Endothelial cell of umbilical vein (primary cell): Measurements from ENCODE around the gene KATNIP. TPM values are rescaled to one million over a fixed set of nuclear protein-coding genes. Genes with fewer than 3 reads are reported as not detected.

Experiments
- BruUV-seq: library from RNA; stranded (reverse); fragments of 400-500 nt; replicated peaks from 2 replicates; lab custom pipeline; 2021; lab: Mats Ljungman, UMichigan
- CTCF ChIA-PET: fragments of 300-600, 350-600 bp; sonication (Branson Sonifier 250); formaldehyde crosslinking; loops from one replicate; lab custom pipeline; 2021; ENCODE audit warnings: antibody characterized with exemption, inconsistent platforms; lab: Charles Lee
- POLR2A ChIA-PET: fragments of 300-600, 350-600 bp; sonication (Branson Sonifier 250); formaldehyde crosslinking; loops from one replicate; lab custom pipeline; 2021; ENCODE audit warnings: antibody characterized with exemption, inconsistent platforms; lab: Charles Lee
- DNase-seq: peaks from one replicate; pipeline ENCODE4 v3.0.0-alpha.2; 2011; ENCODE audit warnings: low read depth, low spot score
- FAIRE-seq: peaks from 2 replicates; lab custom pipeline; 2011; peaks lifted over from hg19 to GRCh38; lab: Jason Lieb, UNC
- H2AFZ ChIP-seq: 2 replicates; pipeline ENCODE4 v1.6.0; 2012; ENCODE audit warnings: low read depth, low read length, control low read depth, inconsistent platforms
- H3K27ac ChIP-seq: 2 replicates; pipeline ENCODE4 v1.5.1; 2011; ENCODE audit warnings: low read depth, mild to moderate bottlenecking, control low read depth, low read length, moderate library complexity; ENCODE audit not compliant: insufficient read depth
- H3K27me3 ChIP-seq, 2 experiments: 2 replicates each; pipeline versions ENCODE4 v1.6.0 to v1.6.1; 2011; ENCODE audit warnings: low read length in 2 of 2, mixed read lengths in 1 of 2; ENCODE audit not compliant: control insufficient read depth in 2 of 2, insufficient read depth in 2 of 2
- H3K36me3 ChIP-seq, 2 experiments: 2 replicates in 1 of 2; 3 replicates in 1 of 2; pipeline ENCODE4 v1.5.1; 2011; ENCODE audit warnings: low read length in 2 of 2, mild to moderate bottlenecking in 1 of 2, moderate library complexity in 1 of 2; ENCODE audit not compliant: control insufficient read depth in 2 of 2, insufficient read depth in 2 of 2; ENCODE audit errors: extremely low read depth in 1 of 2
- H3K4me1 ChIP-seq: 3 replicates; pipeline ENCODE4 v1.5.1; 2011; ENCODE audit warnings: mild to moderate bottlenecking, low read length; ENCODE audit not compliant: control insufficient read depth, insufficient read depth; ENCODE audit errors: extremely low read depth
- H3K4me2 ChIP-seq: 2 replicates; pipeline ENCODE4 v1.6.1; 2011; ENCODE audit warnings: low read length, control low read depth, mixed read lengths; ENCODE audit not compliant: insufficient read depth
- H3K4me3 ChIP-seq, 3 experiments: fragments of 200-600 bp in 1 of 3; sonication (generic), shearing (Covaris generic) in 1 of 3; replicated peaks in 1 of 3; 2 replicates each; pipeline ENCODE4 v1.5.1; 2011 to 2016; ENCODE audit warnings: control low read depth in 3 of 3, low read length in 3 of 3, mild to moderate bottlenecking in 2 of 3, inconsistent platforms in 1 of 3, low read depth in 1 of 3, moderate library complexity in 1 of 3; ENCODE audit not compliant: insufficient read depth in 1 of 3
- H3K79me2 ChIP-seq: 2 replicates; pipeline ENCODE4 v1.6.0; 2012; ENCODE audit warnings: low read length, inconsistent platforms; ENCODE audit not compliant: control insufficient read depth, insufficient read depth
- H3K9ac ChIP-seq: replicated peaks from 2 replicates; pipeline ENCODE3; 2011; ENCODE audit warnings: low read length, control low read depth; ENCODE audit not compliant: insufficient read depth; ENCODE audit errors: extremely low read depth
- H3K9me1 ChIP-seq: replicated peaks from 3 replicates; pipeline ENCODE4 v1.6.0; 2011; ENCODE audit warnings: mild to moderate bottlenecking, low read length; ENCODE audit not compliant: control insufficient read depth, insufficient read depth; ENCODE audit errors: extremely low read depth
- H3K9me3 ChIP-seq: replicated peaks from 2 replicates; pipeline ENCODE4 v1.5.1; 2012; ENCODE audit warnings: low read length, inconsistent platforms; ENCODE audit not compliant: control insufficient read depth, insufficient read depth
- H4K20me1 ChIP-seq: replicated peaks from 2 replicates; pipeline ENCODE3; 2011; ENCODE audit warnings: mild to moderate bottlenecking, low read length; ENCODE audit not compliant: control insufficient read depth, insufficient read depth; ENCODE audit errors: extremely low read depth
- EZH2 ChIP-seq: IDR thresholded peaks from 2 replicates; pipeline ENCODE4 v1.6.1; 2012; ENCODE audit warnings: borderline replicate concordance, low read depth, mild to moderate bottlenecking, moderate library complexity, low read length, inconsistent platforms; ENCODE audit not compliant: severe bottlenecking
- FOS ChIP-seq: IDR thresholded peaks from 2 replicates; pipeline ENCODE4 v1.6.1; 2011; ENCODE audit warnings: mild to moderate bottlenecking, low read length, moderate library complexity, borderline replicate concordance; ENCODE audit not compliant: insufficient read depth
- GATA2 ChIP-seq: IDR thresholded peaks from 2 replicates; pipeline ENCODE4 v1.7.0; 2011; ENCODE audit warnings: low read depth, mild to moderate bottlenecking, moderate library complexity, mixed read lengths, low read length; ENCODE audit not compliant: insufficient read length, insufficient read depth
- JUN ChIP-seq: IDR thresholded peaks from 2 replicates; pipeline ENCODE4 v1.6.1; 2011; ENCODE audit warnings: borderline replicate concordance, low read depth; ENCODE audit not compliant: insufficient read length, insufficient read depth
- MAX ChIP-seq: IDR thresholded peaks from 2 replicates; pipeline ENCODE4 v1.6.1; 2011; ENCODE audit not compliant: insufficient read depth, insufficient read length
- MYC ChIP-seq: IDR thresholded peaks from one replicate; pipeline ENCODE4 v1.6.1; 2011; ENCODE audit warnings: mild to moderate bottlenecking, low read depth, low read length
- POLR2A ChIP-seq: IDR thresholded peaks from 2 replicates; pipeline ENCODE4 v1.6.1; 2012; ENCODE audit warnings: low read depth, mild to moderate bottlenecking, control low read depth, low read length
- POLR2AphosphoS5 ChIP-seq: IDR thresholded peaks from 2 replicates; pipeline ENCODE4 v1.6.1; 2012; ENCODE audit warnings: low read depth, mild to moderate bottlenecking, control low read depth, low read length, moderate library complexity; ENCODE audit not compliant: insufficient read depth
- dilution Hi-C: fragments of 300-500 bp; cut with MboI; formaldehyde crosslinking; loops from one replicate; pipeline ENCODE4 v1.15.0; 2019; ENCODE audit warnings: low sequenced_read_pairs; ENCODE audit not compliant: extremely low pct_ligation_motif_present
- intact Hi-C: fragments of 100-400 bp; cut with micrococcal nuclease; formaldehyde crosslinking; loops from one replicate; pipeline ENCODE4 v1.10.0; 2022
- polyA plus RNA-seq, 4 experiments: library from polyadenylated mRNA; depleted of rRNA in 3 of 4; stranded (reverse) in 3 of 4; unstranded in 1 of 4; fragments of >200 nt; gene quantifications; 2 replicates each; pipeline versions ENCODE4 v1.2.1 to v1.2.3, GENCODE V29; 2011 to 2012; ENCODE audit warnings: missing spikeins in 1 of 4
- total RNA-seq: library from RNA; stranded (reverse); gene quantifications from 2 replicates; pipeline ENCODE4 v1.2.3, GENCODE V29; 2021

KATNIP gene
- total and polyA plus RNA-seq, 2 donors (not counting 3 experiments of a cell fraction or from before 2014, with no cell fraction given), result 14.7 to 30.7 TPM

DNA sequence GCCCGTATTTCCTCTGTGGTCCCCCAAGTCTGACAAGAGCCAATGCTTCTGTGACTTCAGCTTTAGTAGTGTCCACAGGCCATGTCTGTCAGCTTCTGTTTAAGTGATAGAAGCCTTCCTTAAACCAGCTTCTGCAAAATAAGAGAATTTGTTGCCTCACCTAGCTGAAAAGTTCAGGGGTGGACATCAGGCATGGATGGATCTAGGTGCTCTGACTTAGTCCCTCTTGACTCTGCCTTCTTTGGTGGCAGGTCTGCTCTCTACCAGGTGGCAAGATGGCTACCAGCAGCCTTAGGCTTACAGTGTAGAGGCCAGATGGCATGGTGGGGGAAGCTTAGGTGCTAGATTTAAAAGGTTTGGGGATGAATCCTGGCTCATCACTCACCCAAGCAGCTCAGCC lies 33.7 kb downstream of the KATNIP start:
- no peak overlapping the region for H3K27ac ChIP-seq
- H3K4me2 ChIP-seq, result no peak overlapping the region
- H2AFZ ChIP-seq, result no peak overlapping the region
- dilution Hi-C loops (no loop called here), intact Hi-C loops (no loop called here)
- ChIA-PET POLR2A (no interaction called here), CTCF (interaction anchor here (0.8 kb wide), 1 partner anchor 53 kb away, joined by 3 read pairs; no protein-coding TSS in a partner anchor)
- H4K20me1 ChIP-seq, result no peaks in the 10 kb centered on the region
- no peak overlapping the region for H3K4me3 ChIP-seq
- no peaks in the 10 kb centered on the region for H3K9me3 ChIP-seq
- no peak overlapping the region for H3K9ac ChIP-seq
- DNase-seq (no peak), FAIRE-seq (no peak)
- H3K27me3 ChIP-seq, result no peaks in the 10 kb centered on the region
- TF ChIP-seq POLR2A, result no peak
- TF ChIP-seq EZH2, result no peak
- TF ChIP-seq GATA2, result no peak
- TF ChIP-seq POLR2AphosphoS5, result no peak
- no peak for TF ChIP-seq FOS
- no peak for TF ChIP-seq MAX
- no peak for TF ChIP-seq MYC
- BruUV-seq, result no TSS peak
- H3K79me2 ChIP-seq, result no peaks in the 10 kb centered on the region
- H3K9me1 ChIP-seq, result no peaks in the 10 kb centered on the region
- H3K36me3 ChIP-seq, result no peaks in the 10 kb centered on the region
- peaks cover 6% of the 10 kb centered on the region for H3K4me1 ChIP-seq

DNA sequence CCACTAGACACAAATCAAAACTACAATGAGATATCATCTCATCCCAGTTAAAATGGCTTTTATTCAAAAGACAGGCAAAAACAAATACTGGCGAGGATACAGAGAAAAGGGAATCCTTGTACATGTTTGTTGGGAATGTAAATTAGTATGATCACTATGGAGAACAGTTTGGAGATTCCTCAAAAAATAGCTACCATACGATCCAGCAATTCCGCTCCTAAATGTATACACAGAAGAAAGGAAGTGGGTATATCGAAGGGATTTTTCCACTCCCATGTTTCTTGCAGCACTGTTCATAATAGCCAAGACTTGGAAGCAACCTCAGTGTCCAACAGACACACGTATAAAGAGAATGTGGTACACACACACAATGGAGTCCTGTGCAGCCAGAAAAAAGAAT lies 35.3 kb downstream of the KATNIP start:
- CTCF ChIA-PET, result no interaction called here
- Histone ChIP-seq H3K4me1 (no peaks in the 10 kb centered on the region), H3K9me3 (no peaks in the 10 kb centered on the region), H3K4me3 (no peak overlapping the region), H3K79me2 (no peaks in the 10 kb centered on the region), H4K20me1 (no peaks in the 10 kb centered on the region), H3K9me1 (no peaks in the 10 kb centered on the region), H3K36me3 (no peaks in the 10 kb centered on the region), H2AFZ (no peak overlapping the region), H3K4me2 (no peak overlapping the region), H3K9ac (no peak overlapping the region), H3K27ac (no peak overlapping the region), H3K27me3 (no peaks in the 10 kb centered on the region)
- POLR2A ChIA-PET, result no interaction called here
- TF ChIP-seq FOS, result no peak
- no peak for TF ChIP-seq POLR2AphosphoS5
- TF ChIP-seq GATA2, result no peak
- no peak for TF ChIP-seq EZH2
- no peak for TF ChIP-seq MAX
- TF ChIP-seq JUN, result no peak
- no TSS peak for BruUV-seq
- dilution Hi-C loops (no loop called here), intact Hi-C loops (no loop called here)
- DNase-seq (no peak), FAIRE-seq (peak; percentile 42)
